GM12878 (cell line): ENCODE results near the gene RANBP1. TPM values are rescaled to one million over a fixed set of nuclear protein-coding genes. Genes with fewer than 3 reads are reported as not detected.

Experiments used
- ATAC-seq: fragments of 200-7000 bp; cut with Tn5 transposase; 3 replicates; pipeline ENCODE4 v1.9.1; 2020; ENCODE audit warnings: mild to moderate bottlenecking, moderate library complexity
- BruUV-seq: library from RNA; stranded (reverse); fragments of 400-500 nt; replicated peaks from 2 replicates; lab custom pipeline; 2021; lab: Mats Ljungman, UMichigan
- CTCF ChIA-PET: fragments of 300-600 bp; sonication (Branson Sonifier 250); formaldehyde crosslinking; extraction: SDS; loops from one replicate; lab custom pipeline; 2021; ENCODE audit warnings: inconsistent platforms; lab: Yijun Ruan, JAX
- POLR2A ChIA-PET: fragments of 350-600 bp; formaldehyde crosslinking; extraction: SDS; loops from one replicate; lab custom pipeline; 2021; ENCODE audit warnings: inconsistent platforms; lab: Charles Lee
- RAD21 ChIA-PET: fragments of 300-600 bp; sonication (Branson Sonifier 250); formaldehyde crosslinking; loops from one replicate; lab custom pipeline; 2023; ENCODE audit warnings: antibody characterized with exemption; ENCODE audit not compliant: unreplicated experiment; lab: Charles Lee
- SMC1A ChIA-PET: fragments of 300-600 bp; sonication (Branson Sonifier 250); formaldehyde crosslinking; loops from one replicate; lab custom pipeline; 2023; ENCODE audit not compliant: unreplicated experiment, uncharacterized antibody; lab: Charles Lee
- DNase-seq: peaks from one replicate; pipeline ENCODE4 v3.0.0-alpha.2; 2011; ENCODE audit warnings: low read depth, low spot score
- FAIRE-seq: peaks from 3 replicates; lab custom pipeline; 2011; peaks lifted over from hg19 to GRCh38; lab: Jason Lieb, UNC
- H2AFZ ChIP-seq: 2 replicates; pipeline ENCODE4 v1.6.0; 2011; ENCODE audit warnings: low read depth, low read length, control low read depth; ENCODE audit not compliant: control insufficient read depth
- H3K27ac ChIP-seq: 2 replicates; pipeline ENCODE4 v1.5.1; 2011; ENCODE audit warnings: control low read depth; ENCODE audit not compliant: control insufficient read depth, insufficient read depth
- H3K27me3 ChIP-seq, 2 experiments: replicated peaks in 1 of 2; 2 replicates each; pipeline versions ENCODE4 v1.6.0 to v1.6.1; 2011; ENCODE audit warnings: low read length in 1 of 2; ENCODE audit not compliant: control insufficient read depth in 2 of 2, insufficient read depth in 2 of 2
- H3K36me3 ChIP-seq, 2 experiments: 2 replicates each; pipeline ENCODE4 v1.5.1; 2011; ENCODE audit warnings: low read length in 1 of 2; ENCODE audit not compliant: control insufficient read depth in 2 of 2, insufficient read depth in 2 of 2
- H3K4me1 ChIP-seq: 2 replicates; pipeline ENCODE4 v1.6.1; 2011; ENCODE audit warnings: mild to moderate bottlenecking, low read length, moderate library complexity, mixed read lengths; ENCODE audit not compliant: control insufficient read depth, insufficient read depth
- H3K4me2 ChIP-seq: 2 replicates; pipeline ENCODE4 v1.6.0; 2011; ENCODE audit warnings: control low read depth; ENCODE audit not compliant: control insufficient read depth, insufficient read depth
- H3K4me3 ChIP-seq: fragments of 200-600 bp; sonication (generic); 2 replicates; pipeline ENCODE4 v1.5.1; 2016
- H3K79me2 ChIP-seq: 2 replicates; pipeline ENCODE4 v1.6.0; 2011; ENCODE audit warnings: low read length; ENCODE audit not compliant: control insufficient read depth, insufficient read depth
- H3K9ac ChIP-seq: 2 replicates; pipeline ENCODE4 v1.8.0; 2011; ENCODE audit warnings: low read length, control low read depth, mixed read lengths; ENCODE audit not compliant: control insufficient read depth, insufficient read depth
- H3K9me3 ChIP-seq: replicated peaks from 3 replicates; pipeline ENCODE4 v1.5.1; 2011; ENCODE audit warnings: mild to moderate bottlenecking, low read length; ENCODE audit not compliant: control insufficient read depth, insufficient read depth
- H4K20me1 ChIP-seq: 2 replicates; pipeline ENCODE4 v1.6.0; 2011; ENCODE audit not compliant: control insufficient read depth, insufficient read depth
- BCL11A ChIP-seq: IDR thresholded peaks from 2 replicates; pipeline ENCODE4 v1.6.1; 2011; ENCODE audit warnings: low read depth, low read length
- CBX5 ChIP-seq: sonication (generic); IDR thresholded peaks from 2 replicates; pipeline ENCODE4 v1.6.1; 2016; ENCODE audit warnings: low read depth, moderate library complexity, mild to moderate bottlenecking, inconsistent platforms
- CHD4 ChIP-seq: fragments of 200-600 bp; sonication (generic); IDR thresholded peaks from 2 replicates; pipeline ENCODE4 v1.6.1; 2016; ENCODE audit warnings: mild to moderate bottlenecking
- CREM ChIP-seq: IDR thresholded peaks from 2 replicates; pipeline ENCODE4 v1.6.1; 2014; ENCODE audit warnings: antibody characterized with exemption, low read depth
- CTCF ChIP-seq, 3 experiments: IDR thresholded peaks in 2 of 3; conservative IDR thresholded peaks in 1 of 3; 2 replicates each; pipeline ENCODE4 v1.5.1; 2011; ENCODE audit warnings: low read depth in 3 of 3, low read length in 3 of 3, mild to moderate bottlenecking in 3 of 3, control low read depth in 2 of 3, moderate library complexity in 2 of 3, inconsistent platforms in 1 of 3, mixed read lengths in 1 of 3; ENCODE audit not compliant: control insufficient read depth in 2 of 3, insufficient read depth in 1 of 3; ENCODE audit errors: extremely low read depth in 1 of 3
- LARP7 ChIP-seq: fragments of 450-650 bp; IDR thresholded peaks from 2 replicates; pipeline ENCODE4 v1.6.1; 2017; ENCODE audit warnings: mild to moderate bottlenecking
- NFXL1 ChIP-seq: fragments of 450-650 bp; IDR thresholded peaks from 2 replicates; pipeline ENCODE4 v1.6.1; 2017; ENCODE audit warnings: antibody characterized with exemption, mild to moderate bottlenecking, borderline replicate concordance
- RAD21 ChIP-seq: IDR thresholded peaks from 2 replicates; pipeline ENCODE4 v1.6.1; 2011; ENCODE audit warnings: mild to moderate bottlenecking, low read depth, low read length, moderate library complexity; ENCODE audit not compliant: insufficient read depth
- SMC3 ChIP-seq: IDR thresholded peaks from 2 replicates; pipeline ENCODE4 v1.6.1; 2011; ENCODE audit warnings: low read length, improper control_type of control experiment, borderline replicate concordance
- SPI1 ChIP-seq: IDR thresholded peaks from 2 replicates; pipeline ENCODE4 v1.6.1; 2011; ENCODE audit warnings: low read depth, mild to moderate bottlenecking, low read length, moderate library complexity, borderline replicate concordance; ENCODE audit not compliant: insufficient read depth
- SUPT20H ChIP-seq: IDR thresholded peaks from 2 replicates; pipeline ENCODE4 v1.6.1; 2011; ENCODE audit warnings: low read depth, mild to moderate bottlenecking, low read length, moderate library complexity, borderline replicate concordance; ENCODE audit not compliant: control insufficient read depth
- YY1 ChIP-seq: IDR thresholded peaks from 2 replicates; pipeline ENCODE4 v1.6.1; 2011; ENCODE audit warnings: low read depth, mild to moderate bottlenecking, low read length
- WGBS: methylation state at CpG from one replicate; pipeline ENCODE4 v1.1.6; 2016; ENCODE audit warnings: low lambda C conversion rate; ENCODE audit not compliant: insufficient replicate concordance, insufficient coverage; ENCODE audit errors: missing lambda C conversion rate; 5-methylcytosine and 5-hydroxymethylcytosine counted together
- in situ Hi-C: fragments of 300-500 bp; cut with MboI; formaldehyde crosslinking; loops from 9 replicates; pipeline ENCODE4 v1.14.3; 2018; ENCODE audit warnings: mixed read lengths
- intact Hi-C: fragments of 100-400 bp; cut with micrococcal nuclease; formaldehyde crosslinking; loops from one replicate; pipeline ENCODE4 v1.14.2; 2022; ENCODE audit not compliant: unreplicated experiment
- polyA plus RNA-seq, 11 experiments: library from polyadenylated mRNA; depleted of rRNA in 4 of 11; unstranded in 6 of 11; stranded (reverse) in 5 of 11; fragments of >200 nt; fragmentation: Nextera tagmentation in 4 of 11; fragmentation: Illumina TruSeq in 1 of 11; extraction: Ambion mirVana in 4 of 11; extraction: Trizol in 1 of 11; gene quantifications; 1 replicate in 1 of 11; 2 replicates in 10 of 11; pipeline versions ENCODE4 v1.2.1 to v1.2.3, GENCODE V29; 2011 to 2016; ENCODE audit warnings: inconsistent platforms in 2 of 11, missing spikeins in 2 of 11, low read depth in 1 of 11
- total RNA-seq, 4 experiments: library from RNA; depleted of rRNA in 3 of 4; stranded (reverse); fragments of >200 nt in 3 of 4; fragmentation: Illumina TruSeq in 1 of 4; extraction: Trizol in 1 of 4; gene quantifications; 2 replicates each; pipeline versions ENCODE4 v1.2.1 to v1.2.3, GENCODE V29; 2013 to 2021
- TF ChIP-seq, protein P1 (sequence below): fragments of 450-650 bp; IDR thresholded peaks from 2 replicates; pipeline ENCODE4 v1.6.1; 2017; ENCODE audit warnings: mild to moderate bottlenecking, moderate library complexity
- TF ChIP-seq, protein P2 (sequence below): IDR thresholded peaks from 2 replicates; pipeline ENCODE4 v1.6.1; 2011; ENCODE audit warnings: borderline replicate concordance, low read depth, mild to moderate bottlenecking, moderate library complexity, low read length; ENCODE audit not compliant: insufficient read depth, poor library complexity, severe bottlenecking

RANBP1 gene
- total and polyA plus RNA-seq, 10 of the 15 experiments (the other 5 are each of a cell fraction or from before 2014, with no cell fraction given): 55.3 to 808 (median 394) TPM

GRCh38 chr22:20105456-20106204 lies 10.3 kb upstream of the RANBP1 start:
- no peaks in the 10 kb centered on the region for H3K27me3 ChIP-seq
- 99% methylated on average over 7 of the region's 7 CpGs for WGBS
- H3K27ac ChIP-seq: no peak overlapping the region
- H3K79me2 ChIP-seq: no peaks in the 10 kb centered on the region
- intact Hi-C loops (no loop called here), in situ Hi-C loops (no loop called here)
- no peak overlapping the region for H3K9ac ChIP-seq
- H4K20me1 ChIP-seq: no peaks in the 10 kb centered on the region
- no peak overlapping the region for H2AFZ ChIP-seq
- CTCF ChIA-PET: no interaction called here
- ATAC-seq: no peak
- no peaks in the 10 kb centered on the region for H3K4me1 ChIP-seq
- BruUV-seq: no TSS peak
- peaks cover 16 to 49% of the 10 kb centered on the region in 2 experiments; a peak in 3 of 4 replicates for H3K36me3 ChIP-seq
- DNase-seq: no peak
- SMC1A ChIA-PET: no interaction called here
- POLR2A ChIA-PET: no interaction called here
- H3K4me3 ChIP-seq: no peak overlapping the region
- no peaks in the 10 kb centered on the region; the same call in 2 of the 3 replicates for H3K9me3 ChIP-seq
- RAD21 ChIA-PET: no interaction called here
- no peak for FAIRE-seq
- no peak overlapping the region for H3K4me2 ChIP-seq
- TF ChIP-seq YY1: no peak
- no peak for TF ChIP-seq SPI1
- no peak for TF ChIP-seq SMC3
- TF ChIP-seq BCL11A: no peak
- no peak for TF ChIP-seq NFXL1
- no peak for TF ChIP-seq LARP7
- no peak for TF ChIP-seq RAD21
- TF ChIP-seq, protein P1, sequence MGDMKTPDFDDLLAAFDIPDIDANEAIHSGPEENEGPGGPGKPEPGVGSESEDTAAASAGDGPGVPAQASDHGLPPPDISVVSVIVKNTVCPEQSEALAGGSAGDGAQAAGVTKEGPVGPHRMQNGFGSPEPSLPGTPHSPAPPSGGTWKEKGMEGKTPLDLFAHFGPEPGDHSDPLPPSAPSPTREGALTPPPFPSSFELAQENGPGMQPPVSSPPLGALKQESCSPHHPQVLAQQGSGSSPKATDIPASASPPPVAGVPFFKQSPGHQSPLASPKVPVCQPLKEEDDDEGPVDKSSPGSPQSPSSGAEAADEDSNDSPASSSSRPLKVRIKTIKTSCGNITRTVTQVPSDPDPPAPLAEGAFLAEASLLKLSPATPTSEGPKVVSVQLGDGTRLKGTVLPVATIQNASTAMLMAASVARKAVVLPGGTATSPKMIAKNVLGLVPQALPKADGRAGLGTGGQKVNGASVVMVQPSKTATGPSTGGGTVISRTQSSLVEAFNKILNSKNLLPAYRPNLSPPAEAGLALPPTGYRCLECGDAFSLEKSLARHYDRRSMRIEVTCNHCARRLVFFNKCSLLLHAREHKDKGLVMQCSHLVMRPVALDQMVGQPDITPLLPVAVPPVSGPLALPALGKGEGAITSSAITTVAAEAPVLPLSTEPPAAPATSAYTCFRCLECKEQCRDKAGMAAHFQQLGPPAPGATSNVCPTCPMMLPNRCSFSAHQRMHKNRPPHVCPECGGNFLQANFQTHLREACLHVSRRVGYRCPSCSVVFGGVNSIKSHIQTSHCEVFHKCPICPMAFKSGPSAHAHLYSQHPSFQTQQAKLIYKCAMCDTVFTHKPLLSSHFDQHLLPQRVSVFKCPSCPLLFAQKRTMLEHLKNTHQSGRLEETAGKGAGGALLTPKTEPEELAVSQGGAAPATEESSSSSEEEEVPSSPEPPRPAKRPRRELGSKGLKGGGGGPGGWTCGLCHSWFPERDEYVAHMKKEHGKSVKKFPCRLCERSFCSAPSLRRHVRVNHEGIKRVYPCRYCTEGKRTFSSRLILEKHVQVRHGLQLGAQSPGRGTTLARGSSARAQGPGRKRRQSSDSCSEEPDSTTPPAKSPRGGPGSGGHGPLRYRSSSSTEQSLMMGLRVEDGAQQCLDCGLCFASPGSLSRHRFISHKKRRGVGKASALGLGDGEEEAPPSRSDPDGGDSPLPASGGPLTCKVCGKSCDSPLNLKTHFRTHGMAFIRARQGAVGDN: no peak
- TF ChIP-seq CHD4: no peak
- TF ChIP-seq CREM: no peak
- no peak for TF ChIP-seq CTCF (IDR thresholded peaks at IDR 0.05 in 2 of 3, conservative IDR thresholded peaks at IDR 0.05 in 1 of 3; ENCODE audit: control insufficient read depth in 2 of 3, extremely low read depth in 1 of 3, insufficient read depth in 1 of 3, low read depth in 3 of 3, low read length in 3 of 3)
- TF ChIP-seq, protein P2, sequence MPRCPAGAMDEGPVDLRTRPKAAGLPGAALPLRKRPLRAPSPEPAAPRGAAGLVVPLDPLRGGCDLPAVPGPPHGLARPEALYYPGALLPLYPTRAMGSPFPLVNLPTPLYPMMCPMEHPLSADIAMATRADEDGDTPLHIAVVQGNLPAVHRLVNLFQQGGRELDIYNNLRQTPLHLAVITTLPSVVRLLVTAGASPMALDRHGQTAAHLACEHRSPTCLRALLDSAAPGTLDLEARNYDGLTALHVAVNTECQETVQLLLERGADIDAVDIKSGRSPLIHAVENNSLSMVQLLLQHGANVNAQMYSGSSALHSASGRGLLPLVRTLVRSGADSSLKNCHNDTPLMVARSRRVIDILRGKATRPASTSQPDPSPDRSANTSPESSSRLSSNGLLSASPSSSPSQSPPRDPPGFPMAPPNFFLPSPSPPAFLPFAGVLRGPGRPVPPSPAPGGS: no peak
- TF ChIP-seq CBX5: no peak
- no peak for TF ChIP-seq SUPT20H
